Measurements from ENCODE around the gene PNPLA6. TPM values are rescaled to one million over a fixed set of nuclear protein-coding genes. Genes with fewer than 3 reads are reported as not detected.

Gene PNPLA6
- total RNA-seq, 1 donor from 2014 or later = 140 TPM

DNA sequence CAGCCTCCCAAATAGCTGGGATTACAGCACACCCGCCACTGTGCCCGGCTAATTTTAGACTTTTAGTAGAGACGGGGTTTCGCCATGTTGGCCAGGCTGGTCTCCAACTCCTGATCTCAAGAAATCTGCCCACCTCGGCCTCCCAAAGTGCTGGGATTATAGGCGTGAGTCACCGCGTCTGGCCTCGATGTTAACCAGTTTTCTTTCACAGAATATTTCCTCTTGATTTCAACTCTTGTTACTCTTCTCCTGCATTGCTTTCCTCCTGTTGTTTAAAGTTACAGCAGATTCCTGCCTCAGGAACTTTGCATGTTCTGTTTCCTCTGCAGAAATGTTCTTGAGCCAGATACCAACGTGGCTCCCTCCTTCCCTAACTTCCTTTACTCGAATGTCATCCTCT lies 43.0 kb upstream of the PNPLA6 start:
- peaks cover 9% of the 10 kb centered on the region for H3K4me1 Mint-ChIP-seq (ENCODE audit: low read depth)
- no peak overlapping the region for H3K27ac Mint-ChIP-seq
- no peak overlapping the region for H3K4me3 Mint-ChIP-seq (ENCODE audit: low read depth)

GRCh38 chr19:7494416-7495098 lies 41.0 kb upstream of the PNPLA6 start:
- H3K27me3 Mint-ChIP-seq = peaks cover 17% of the 10 kb centered on the region
- H3K4me1 Mint-ChIP-seq (ENCODE audit: low read depth) = peaks cover 4% of the 10 kb centered on the region
- no peaks in the 10 kb centered on the region for H3K9me3 Mint-ChIP-seq (ENCODE audit: low read depth)
- no peaks in the 10 kb centered on the region for H3K36me3 Mint-ChIP-seq (ENCODE audit: insufficient read depth)
- peak overlapping the region; percentile 64 for H3K27ac Mint-ChIP-seq
- TF ChIP-seq, protein P1, sequence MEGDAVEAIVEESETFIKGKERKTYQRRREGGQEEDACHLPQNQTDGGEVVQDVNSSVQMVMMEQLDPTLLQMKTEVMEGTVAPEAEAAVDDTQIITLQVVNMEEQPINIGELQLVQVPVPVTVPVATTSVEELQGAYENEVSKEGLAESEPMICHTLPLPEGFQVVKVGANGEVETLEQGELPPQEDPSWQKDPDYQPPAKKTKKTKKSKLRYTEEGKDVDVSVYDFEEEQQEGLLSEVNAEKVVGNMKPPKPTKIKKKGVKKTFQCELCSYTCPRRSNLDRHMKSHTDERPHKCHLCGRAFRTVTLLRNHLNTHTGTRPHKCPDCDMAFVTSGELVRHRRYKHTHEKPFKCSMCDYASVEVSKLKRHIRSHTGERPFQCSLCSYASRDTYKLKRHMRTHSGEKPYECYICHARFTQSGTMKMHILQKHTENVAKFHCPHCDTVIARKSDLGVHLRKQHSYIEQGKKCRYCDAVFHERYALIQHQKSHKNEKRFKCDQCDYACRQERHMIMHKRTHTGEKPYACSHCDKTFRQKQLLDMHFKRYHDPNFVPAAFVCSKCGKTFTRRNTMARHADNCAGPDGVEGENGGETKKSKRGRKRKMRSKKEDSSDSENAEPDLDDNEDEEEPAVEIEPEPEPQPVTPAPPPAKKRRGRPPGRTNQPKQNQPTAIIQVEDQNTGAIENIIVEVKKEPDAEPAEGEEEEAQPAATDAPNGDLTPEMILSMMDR (IDR thresholded peaks at IDR 0.05; ENCODE audit: unreplicated experiment) = peak; percentile 19
- no peak for DNase-seq (ENCODE audit: low spot score, unreplicated experiment)
- H3K4me3 Mint-ChIP-seq (ENCODE audit: low read depth) = no peak overlapping the region

More for the DNA sequence above, 43.0 kb upstream of the PNPLA6 start:
- Mint-ChIP-seq H3K36me3 (ENCODE audit: insufficient read depth) (no peaks in the 10 kb centered on the region), H3K27me3 (peaks cover 8% of the 10 kb centered on the region), H3K9me3 (ENCODE audit: low read depth) (no peaks in the 10 kb centered on the region)
- TF ChIP-seq, protein P1 (IDR thresholded peaks at IDR 0.05; ENCODE audit: unreplicated experiment) = no peak
- DNase-seq (ENCODE audit: low spot score, unreplicated experiment) = no peak

DNA sequence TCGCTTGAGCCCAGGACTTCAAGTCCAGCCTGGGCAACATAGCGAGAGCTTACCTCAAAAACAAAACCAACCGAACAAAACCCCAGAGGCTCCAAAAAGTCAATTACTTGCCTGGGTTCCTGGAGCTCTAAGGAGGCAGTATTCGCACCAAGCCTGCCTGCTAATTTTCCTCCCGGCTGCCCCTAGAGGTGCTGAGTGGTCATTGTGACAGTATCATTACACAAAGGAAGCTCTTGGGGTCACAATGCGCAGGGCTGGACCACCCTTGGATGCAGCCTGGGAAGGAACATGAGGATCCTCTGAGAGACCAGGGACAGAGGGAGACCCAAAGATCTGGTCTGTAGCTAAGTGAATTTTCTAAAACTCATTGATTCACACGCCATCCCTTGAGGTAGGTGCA lies 38.2 kb upstream of the PNPLA6 start:
- Mint-ChIP-seq H3K27me3 (peaks cover 30% of the 10 kb centered on the region), H3K9me3 (ENCODE audit: low read depth) (no peaks in the 10 kb centered on the region), H3K4me3 (ENCODE audit: low read depth) (no peak overlapping the region), H3K36me3 (ENCODE audit: insufficient read depth) (no peaks in the 10 kb centered on the region), H3K4me1 (ENCODE audit: low read depth) (peaks cover 3% of the 10 kb centered on the region), H3K27ac (no peak overlapping the region)
- no peak for DNase-seq (ENCODE audit: low spot score, unreplicated experiment)
- TF ChIP-seq, protein P1 (IDR thresholded peaks at IDR 0.05; ENCODE audit: unreplicated experiment) = peak; percentile 54

DNA sequence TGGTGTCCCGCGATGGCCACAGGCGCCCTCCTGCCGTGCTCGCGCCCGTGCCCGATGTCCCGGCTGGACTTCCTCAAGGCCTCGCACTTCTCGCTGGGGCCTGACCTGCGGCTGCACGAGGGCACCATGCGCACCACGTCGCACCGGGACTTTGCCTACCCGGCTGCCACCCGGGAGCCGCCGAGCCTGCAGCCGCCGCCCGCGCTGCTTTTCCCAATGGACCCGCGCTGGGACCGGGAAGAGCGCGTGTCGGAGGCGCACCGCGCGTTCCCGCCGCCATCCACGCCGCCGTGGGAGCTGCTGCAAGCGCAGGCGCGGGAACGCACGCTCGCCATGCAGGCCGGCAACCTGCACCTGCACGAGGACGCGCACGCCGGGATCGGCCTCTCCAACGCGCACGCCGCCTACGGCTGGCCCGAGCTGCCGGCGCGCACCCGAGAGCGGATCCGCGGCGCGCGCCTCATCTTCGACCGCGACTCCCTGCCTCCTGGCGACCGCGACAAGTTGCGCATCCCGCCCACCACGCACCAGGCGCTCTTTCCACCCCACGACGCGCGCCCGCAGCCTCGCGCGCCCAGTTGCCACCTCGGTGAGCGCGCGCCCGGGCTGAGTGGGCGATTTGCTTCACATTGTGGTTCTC lies 34.6 kb upstream of the PNPLA6 start:
- no peaks in the 10 kb centered on the region for H3K36me3 Mint-ChIP-seq (ENCODE audit: insufficient read depth)
- H3K9me3 Mint-ChIP-seq (ENCODE audit: low read depth) = no peaks in the 10 kb centered on the region
- H3K4me1 Mint-ChIP-seq (ENCODE audit: low read depth) = no peaks in the 10 kb centered on the region
- TF ChIP-seq, protein P1 (IDR thresholded peaks at IDR 0.05; ENCODE audit: unreplicated experiment) = peak; percentile 34
- H3K4me3 Mint-ChIP-seq (ENCODE audit: low read depth) = peak overlapping the region; percentile 49
- H3K27me3 Mint-ChIP-seq = peaks cover 50% of the 10 kb centered on the region
- H3K27ac Mint-ChIP-seq = no peak overlapping the region
- DNase-seq (ENCODE audit: low spot score, unreplicated experiment) = peak; percentile 72

DNA sequence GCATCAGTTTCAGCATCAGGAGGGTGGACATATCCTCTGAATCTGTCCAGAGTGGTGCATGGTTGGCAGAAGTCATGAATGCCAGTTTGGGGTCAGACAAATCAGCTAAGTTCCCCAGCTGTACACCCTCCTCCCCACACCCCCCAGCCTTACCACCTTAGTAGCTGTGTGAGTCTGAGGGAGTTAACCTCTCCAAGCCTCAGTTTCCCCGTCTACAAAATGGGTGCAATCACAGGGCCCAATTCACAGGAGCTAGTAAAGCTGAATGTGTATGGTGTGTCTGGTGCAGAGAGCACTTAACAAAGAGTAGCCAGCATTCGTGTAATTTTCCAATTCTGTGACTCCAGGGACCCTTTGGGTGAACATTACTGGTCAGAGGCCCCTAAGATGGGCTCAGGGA lies 33.0 kb upstream of the PNPLA6 start:
- Mint-ChIP-seq H3K4me3 (ENCODE audit: low read depth) (no peak overlapping the region), H3K9me3 (ENCODE audit: low read depth) (no peaks in the 10 kb centered on the region), H3K27ac (no peak overlapping the region), H3K4me1 (ENCODE audit: low read depth) (no peaks in the 10 kb centered on the region), H3K36me3 (ENCODE audit: insufficient read depth) (no peaks in the 10 kb centered on the region), H3K27me3 (peaks cover 45% of the 10 kb centered on the region)
- TF ChIP-seq, protein P1 (IDR thresholded peaks at IDR 0.05; ENCODE audit: unreplicated experiment) = no peak
- no peak for DNase-seq (ENCODE audit: low spot score, unreplicated experiment)

Data from progenitor cell of endocrine pancreas (in vitro differentiated cells).